CD4-positive, alpha-beta T cell (primary cell): Measurements from ENCODE around the gene ARID1B. TPM values are rescaled to one million over a fixed set of nuclear protein-coding genes. Genes with fewer than 3 reads are reported as not detected.
A peak's percentile ranks its signal among the peaks of the same experiment; 100 is the strongest.

Experiments used
- ATAC-seq: fragments of 200-7000 bp; cut with Tn5 transposase; one replicate; pipeline ENCODE4 v1.10.0; 2022; ENCODE audit warnings: mild to moderate bottlenecking; ENCODE audit not compliant: poor library complexity
- CTCF ChIA-PET: fragments of 350-600 bp; sonication (Branson Sonifier 250); formaldehyde crosslinking; loops from one replicate; lab custom pipeline; 2021; ENCODE audit warnings: antibody characterized with exemption, inconsistent platforms; lab: Charles Lee
- POLR2A ChIA-PET: fragments of 350-600 bp; sonication (Branson Sonifier 250); formaldehyde crosslinking; loops from one replicate; lab custom pipeline; 2021; ENCODE audit warnings: antibody characterized with exemption, inconsistent platforms; lab: Charles Lee
- DNase-seq, 14 experiments: peaks; one replicate each; pipeline ENCODE4 v3.0.0-alpha.2; 2013 to 2020; ENCODE audit warnings: mixed read lengths in 2 of 14
- H3K27ac ChIP-seq, 2 donors: one replicate each; pipeline versions ENCODE4 v1.5.1 to v1.7.0; 2013; ENCODE audit warnings: low read length in 2 of 2, low read depth in 1 of 2, mild to moderate bottlenecking in 1 of 2
- H3K27me3 ChIP-seq, 2 experiments: 1 replicate in 1 of 2; 2 replicates in 1 of 2; pipeline versions ENCODE4 v1.6.1 to v1.7.0; 2013; ENCODE audit warnings: low read length in 2 of 2, control low read depth in 1 of 2, mild to moderate bottlenecking in 1 of 2, moderate library complexity in 1 of 2; ENCODE audit not compliant: insufficient read depth in 2 of 2, control insufficient read depth in 1 of 2
- H3K36me3 ChIP-seq: one replicate; pipeline ENCODE4 v1.6.1; 2013; ENCODE audit warnings: low read length, control low read depth; ENCODE audit not compliant: insufficient read depth
- H3K4me1 ChIP-seq: one replicate; pipeline ENCODE4 v1.6.1; 2013; ENCODE audit warnings: low read length, control low read depth; ENCODE audit not compliant: insufficient read depth
- H3K4me3 ChIP-seq: one replicate; pipeline ENCODE4 v1.5.1; 2013; ENCODE audit warnings: mild to moderate bottlenecking, low read length, moderate library complexity
- H3K9me3 ChIP-seq, 2 experiments: 1 replicate in 1 of 2; 2 replicates in 1 of 2; pipeline versions ENCODE4 v1.6.1 to v1.7.0; 2013; ENCODE audit warnings: low read length in 2 of 2, mild to moderate bottlenecking in 2 of 2, control low read depth in 1 of 2, moderate library complexity in 1 of 2; ENCODE audit not compliant: control insufficient read depth in 1 of 2, insufficient read depth in 1 of 2
- H3K27ac Mint-ChIP-seq: one replicate; pipeline ENCODE4 v1.8.0; 2020; ENCODE audit warnings: mixed read lengths
- H3K27me3 Mint-ChIP-seq: one replicate; pipeline ENCODE4 v1.8.0; 2021; ENCODE audit warnings: mixed read lengths
- H3K36me3 Mint-ChIP-seq: one replicate; pipeline ENCODE4 v1.8.0; 2021; ENCODE audit warnings: low read depth, mixed read lengths
- H3K4me1 Mint-ChIP-seq: one replicate; pipeline ENCODE4 v1.8.0; 2021; ENCODE audit warnings: low read depth, mixed read lengths
- H3K4me3 Mint-ChIP-seq: one replicate; pipeline ENCODE4 v1.8.0; 2020; ENCODE audit warnings: mild to moderate bottlenecking, mixed read lengths
- H3K9me3 Mint-ChIP-seq: one replicate; pipeline ENCODE4 v1.8.0; 2020; ENCODE audit warnings: mixed read lengths
- CTCF ChIP-seq: fragments of 200-600 bp; IDR thresholded peaks from one replicate; pipeline ENCODE4 v1.8.0; 2022; ENCODE audit warnings: antibody characterized with exemption, mild to moderate bottlenecking
- intact Hi-C, 2 experiments: fragments of 100-400 bp; cut with DNase I in 1 of 2; cut with micrococcal nuclease in 1 of 2; formaldehyde crosslinking; loops; one replicate each; pipeline versions ENCODE4 v1.15.1 to v1.9.0; 2023 to 2025; cut with DNase I, micrococcal nuclease
- total RNA-seq, 174 experiments: library from RNA in 2 of 174; stranded (reverse) in 2 of 174; gene quantifications; one replicate each; pipeline ENCODE4 v1.2.3 and lab custom pipeline; 2021 to 2026

ARID1B gene
- total RNA-seq, 2 experiments from 2014 or later, result 120 to 125 TPM

- ChIA-PET CTCF (interaction anchor here (0.8 kb wide), 1 partner anchor 223 kb away, joined by 3 read pairs; no protein-coding TSS in a partner anchor), POLR2A (no interaction called here)
- ATAC-seq, result no peak
- intact Hi-C loops, result no loop called here
- TF ChIP-seq CTCF, result no peak
- Histone ChIP-seq H3K27me3 (no peaks in the 10 kb centered on the region), H3K4me3 (no peak overlapping the region), H3K9me3 (peaks cover 0 to 6% of the 10 kb centered on the region in 2 experiments), H3K4me1 (peaks cover 17% of the 10 kb centered on the region), H3K27ac (no peak overlapping the region), H3K36me3 (no peaks in the 10 kb centered on the region)
- Mint-ChIP-seq H3K36me3 (peaks cover 16% of the 10 kb centered on the region), H3K9me3 (no peaks in the 10 kb centered on the region), H3K4me1 (peaks cover 82% of the 10 kb centered on the region), H3K27me3 (no peaks in the 10 kb centered on the region), H3K4me3 (no peak overlapping the region), H3K27ac (peak overlapping the region; percentile 66)
- no peak for DNase-seq
Measured at GRCh38 chr6:156910011-156910334, 132.8 kb downstream of the ARID1B start.

GRCh38 chr6:156910938-156911337, 133.8 kb downstream of the ARID1B start:
- POLR2A ChIA-PET, result no interaction called here
- Mint-ChIP-seq H3K27me3 (no peaks in the 10 kb centered on the region), H3K4me1 (peaks cover 77% of the 10 kb centered on the region), H3K36me3 (peaks cover 11% of the 10 kb centered on the region), H3K27ac (peak overlapping the region; percentile 66), H3K4me3 (no peak overlapping the region), H3K9me3 (no peaks in the 10 kb centered on the region)
- peak; percentile 40 for ATAC-seq
- CTCF ChIA-PET, result no interaction called here
- H3K4me3 ChIP-seq, result no peak overlapping the region
- H3K9me3 ChIP-seq, result peaks cover 0 to 6% of the 10 kb centered on the region in 2 experiments
- H3K27ac ChIP-seq, result no peak overlapping the region
- H3K36me3 ChIP-seq, result no peaks in the 10 kb centered on the region
- no peak for DNase-seq
- peaks cover 24% of the 10 kb centered on the region for H3K4me1 ChIP-seq
- intact Hi-C loops, result no loop called here
- no peak for TF ChIP-seq CTCF
- H3K27me3 ChIP-seq, result no peaks in the 10 kb centered on the region

- peaks cover 26% of the 10 kb centered on the region for H3K4me1 ChIP-seq
- Mint-ChIP-seq H3K4me1 (peaks cover 81% of the 10 kb centered on the region), H3K27ac (peak overlapping the region; percentile 66), H3K36me3 (peaks cover 8% of the 10 kb centered on the region), H3K4me3 (no peak overlapping the region), H3K9me3 (no peaks in the 10 kb centered on the region), H3K27me3 (no peaks in the 10 kb centered on the region)
- ChIA-PET CTCF (no interaction called here), POLR2A (no interaction called here)
- no peak overlapping the region for H3K27ac ChIP-seq
- intact Hi-C loops, result no loop called here
- no peak for DNase-seq
- H3K9me3 ChIP-seq, result peaks cover 0 to 6% of the 10 kb centered on the region in 2 experiments
- H3K36me3 ChIP-seq, result peaks cover under 1% of the 10 kb centered on the region
- no peak overlapping the region for H3K4me3 ChIP-seq
- no peaks in the 10 kb centered on the region for H3K27me3 ChIP-seq
- TF ChIP-seq CTCF, result no peak
- no peak for ATAC-seq
Measured at GRCh38 chr6:156911581-156911980, 134.4 kb downstream of the ARID1B start.
